OCI-LY7 (cell line): ENCODE results near the gene TDRD12. TPM values are rescaled to one million over a fixed set of nuclear protein-coding genes. Genes with fewer than 3 reads are reported as not detected.

Source experiments
- BruUV-seq: library from RNA; stranded (reverse); fragments of 400-500 nt; replicated peaks from 2 replicates; lab custom pipeline; 2021; lab: Mats Ljungman, UMichigan
- CTCF ChIA-PET: fragments of 300-600 bp; sonication (Branson Sonifier 250); formaldehyde crosslinking; loops from one replicate; lab custom pipeline; 2022; ENCODE audit warnings: antibody characterized with exemption; ENCODE audit not compliant: unreplicated experiment; lab: Charles Lee
- POLR2A ChIA-PET: fragments of 300-600 bp; sonication (Branson Sonifier 250); formaldehyde crosslinking; loops from one replicate; lab custom pipeline; 2022; ENCODE audit warnings: antibody characterized with exemption; lab: Charles Lee
- DNase-seq: peaks from one replicate; pipeline ENCODE4 v3.0.0-alpha.2; 2015; ENCODE audit warnings: low spot score
- H2AFZ ChIP-seq: fragments of 200-600 bp; sonication (generic), shearing (Covaris generic); 2 replicates; pipeline ENCODE4 v1.6.1; 2014; ENCODE audit warnings: mild to moderate bottlenecking, antibody characterized with exemption, low read length, moderate library complexity
- H3K27ac ChIP-seq: fragments of 200-600 bp; sonication (generic); 2 replicates; pipeline ENCODE4 v1.5.1; 2014; ENCODE audit warnings: mixed run types, low read depth, mild to moderate bottlenecking, moderate library complexity, low read length, inconsistent platforms; ENCODE audit not compliant: poor library complexity, severe bottlenecking
- H3K36me3 ChIP-seq: fragments of 200-600 bp; sonication (generic); 2 replicates; pipeline ENCODE4 v1.6.1; 2014; ENCODE audit warnings: mild to moderate bottlenecking, antibody characterized with exemption, low read length, moderate library complexity, mixed read lengths; ENCODE audit not compliant: insufficient read depth
- H3K4me1 ChIP-seq: fragments of 200-600 bp; sonication (generic); 2 replicates; pipeline ENCODE4 v1.5.1; 2014; ENCODE audit warnings: mild to moderate bottlenecking, low read length; ENCODE audit not compliant: insufficient read depth, poor library complexity, severe bottlenecking
- H3K4me2 ChIP-seq: fragments of 200-600 bp; sonication (generic); 2 replicates; pipeline ENCODE4 v1.6.1; 2014; ENCODE audit warnings: mild to moderate bottlenecking, low read length
- H3K4me3 ChIP-seq: fragments of 200-600 bp; sonication (generic); 2 replicates; pipeline ENCODE4 v1.5.1; 2014; ENCODE audit warnings: mild to moderate bottlenecking, low read depth, low read length; ENCODE audit not compliant: poor library complexity, severe bottlenecking
- H3K79me2 ChIP-seq: fragments of 200-600 bp; sonication (generic); 2 replicates; pipeline ENCODE4 v1.6.1; 2016; ENCODE audit warnings: low read depth, mild to moderate bottlenecking, low read length, moderate library complexity, mixed read lengths; ENCODE audit not compliant: insufficient read depth
- H3K9me2 ChIP-seq: fragments of 200-600 bp; sonication (generic); 2 replicates; pipeline ENCODE4 v1.6.1; 2016; ENCODE audit warnings: mild to moderate bottlenecking, low read length, mixed read lengths; ENCODE audit not compliant: insufficient read depth
- H3K9me3 ChIP-seq: fragments of 200-600 bp; sonication (generic); 2 replicates; pipeline ENCODE4 v1.6.1; 2014; ENCODE audit warnings: mild to moderate bottlenecking, mixed run types, low read length, mixed read lengths
- H4K20me1 ChIP-seq: fragments of 200-600 bp; sonication (generic); 2 replicates; pipeline ENCODE4 v1.6.1; 2014; ENCODE audit warnings: mild to moderate bottlenecking, antibody characterized with exemption, low read length, moderate library complexity, mixed read lengths; ENCODE audit not compliant: insufficient read depth
- CTCF ChIP-seq: fragments of 200-600 bp; sonication (generic); conservative IDR thresholded peaks from 2 replicates; pipeline ENCODE4 v1.5.1; 2014; ENCODE audit warnings: mild to moderate bottlenecking, antibody characterized with exemption, low read length, moderate library complexity, mixed read lengths
- EZH2phosphoT487 ChIP-seq: fragments of 200-600 bp; sonication (generic); IDR thresholded peaks from 2 replicates; pipeline ENCODE4 v1.6.1; 2018; ENCODE audit warnings: low read depth, borderline replicate concordance, mild to moderate bottlenecking, mixed run types, antibody characterized with exemption, low read length, moderate library complexity, mixed read lengths
- intact Hi-C: fragments of 100-400 bp; cut with micrococcal nuclease; formaldehyde crosslinking; loops from one replicate; pipeline ENCODE4 v1.10.0; 2022; ENCODE audit not compliant: unreplicated experiment
- total RNA-seq, 2 experiments: library from RNA; depleted of rRNA in 1 of 2; stranded (reverse); fragments of >200 nt in 1 of 2; shearing (Covaris generic) in 1 of 2; gene quantifications; 2 replicates each; pipeline ENCODE4 v1.2.3, GENCODE V29; 2014 to 2022

Gene TDRD12
- total RNA-seq, 2 experiments from 2014 or later, result not detected

- H2AFZ ChIP-seq, result no peak overlapping the region
- H3K4me1 ChIP-seq, result no peaks in the 10 kb centered on the region
- no TSS peak for BruUV-seq
- intact Hi-C loops, result no loop called here
- TF ChIP-seq EZH2phosphoT487 (no peak), CTCF (no peak)
- H3K9me3 ChIP-seq, result no peaks in the 10 kb centered on the region
- no peak overlapping the region for H3K4me2 ChIP-seq
- H3K27ac ChIP-seq, result no peak overlapping the region
- no peaks in the 10 kb centered on the region for H3K9me2 ChIP-seq
- H4K20me1 ChIP-seq, result no peaks in the 10 kb centered on the region
- DNase-seq, result no peak
- no peaks in the 10 kb centered on the region for H3K79me2 ChIP-seq
- no peaks in the 10 kb centered on the region for H3K36me3 ChIP-seq
- H3K4me3 ChIP-seq, result no peak overlapping the region
- ChIA-PET POLR2A (interaction anchor here (0.5 to 0.8 kb wide), 2 partner anchors 86 to 191 kb away, joined by 3 to 4 read pairs; no protein-coding TSS in a partner anchor), CTCF (no interaction called here)
Measured at GRCh38 chr19:32864318-32865007, 144.9 kb downstream of the TDRD12 start.

- no peak overlapping the region for H3K4me3 ChIP-seq
- CTCF ChIA-PET, result no interaction called here
- no peaks in the 10 kb centered on the region for H3K36me3 ChIP-seq
- no peak for DNase-seq
- H4K20me1 ChIP-seq, result no peaks in the 10 kb centered on the region
- H2AFZ ChIP-seq, result no peak overlapping the region
- POLR2A ChIA-PET, result interaction anchor here (0.5 kb wide), 1 partner anchor 87 kb away, joined by 4 read pairs; no protein-coding TSS in a partner anchor
- intact Hi-C loops, result no loop called here
- no peaks in the 10 kb centered on the region for H3K9me2 ChIP-seq
- no TSS peak for BruUV-seq
- TF ChIP-seq EZH2phosphoT487 (no peak), CTCF (no peak)
- no peaks in the 10 kb centered on the region for H3K79me2 ChIP-seq
- no peak overlapping the region for H3K4me2 ChIP-seq
- no peaks in the 10 kb centered on the region for H3K4me1 ChIP-seq
- no peaks in the 10 kb centered on the region for H3K9me3 ChIP-seq
- H3K27ac ChIP-seq, result no peak overlapping the region
Measured at GRCh38 chr19:32865326-32865725, 145.8 kb downstream of the TDRD12 start.

DNA sequence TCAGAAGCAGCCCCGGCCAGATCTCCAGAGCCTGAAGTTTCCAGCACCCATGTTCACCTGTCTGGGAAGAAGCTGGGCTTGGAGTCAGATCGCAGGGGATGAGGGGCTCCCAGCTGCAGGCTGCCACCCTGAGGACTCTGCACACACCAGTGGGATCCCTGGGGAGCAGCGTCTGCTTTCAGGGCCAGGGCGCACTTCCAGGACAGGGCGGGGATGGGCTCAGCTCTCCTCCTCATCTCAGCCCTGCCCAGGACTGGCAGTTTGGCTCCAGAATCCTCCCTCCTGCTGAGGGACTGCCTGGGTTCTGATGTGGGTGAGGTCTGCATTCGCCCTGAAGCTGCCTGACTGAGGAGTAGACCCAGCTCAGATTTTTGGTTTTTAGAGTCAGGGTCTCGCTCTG lies 146.5 kb downstream of the TDRD12 start:
- H3K4me2 ChIP-seq, result no peak overlapping the region
- H3K27ac ChIP-seq, result no peak overlapping the region
- no peak for DNase-seq
- H3K36me3 ChIP-seq, result no peaks in the 10 kb centered on the region
- H4K20me1 ChIP-seq, result no peaks in the 10 kb centered on the region
- no peak overlapping the region for H2AFZ ChIP-seq
- CTCF ChIA-PET, result no interaction called here
- BruUV-seq, result no TSS peak
- H3K4me3 ChIP-seq, result no peak overlapping the region
- no peaks in the 10 kb centered on the region for H3K9me3 ChIP-seq
- TF ChIP-seq EZH2phosphoT487 (no peak), CTCF (no peak)
- intact Hi-C loops, result no loop called here
- POLR2A ChIA-PET, result interaction anchor here (0.6 kb wide), 2 partner anchors 452 to 830 kb away, joined by 3 read pairs; no protein-coding TSS in a partner anchor
- H3K79me2 ChIP-seq, result no peaks in the 10 kb centered on the region
- H3K9me2 ChIP-seq, result no peaks in the 10 kb centered on the region
- no peaks in the 10 kb centered on the region for H3K4me1 ChIP-seq
